ENCODE data around the gene NKD1.

NKD1 gene

GRCh38 chr16:50539053-50539695 lies 9.0 kb upstream of the NKD1 start:
- DNase-seq = no peak

- no peak for DNase-seq
Measured at GRCh38 chr16:50539822-50540710, 8.1 kb upstream of the NKD1 start.

GRCh38 chr16:50540711-50541007 lies 7.5 kb upstream of the NKD1 start:
- no peak for DNase-seq

- no peak for DNase-seq
Measured at GRCh38 chr16:50542703-50543102, 5.5 kb upstream of the NKD1 start.

GRCh38 chr16:50546125-50546524 lies 2.1 kb upstream of the NKD1 start:
- DNase-seq = no peak

- DNase-seq = peak; percentile 26
Measured at GRCh38 chr16:50547340-50548124, 664 bp upstream of the NKD1 start.

- no peak for DNase-seq
Measured at GRCh38 chr16:50548909-50549560, 839 bp downstream of the NKD1 start.

- no peak for DNase-seq
Measured at GRCh38 chr16:50549561-50549915, 1.3 kb downstream of the NKD1 start.

GRCh38 chr16:50550035-50550434 lies 1.8 kb downstream of the NKD1 start:
- DNase-seq = no peak

GRCh38 chr16:50550866-50551641 lies 2.9 kb downstream of the NKD1 start:
- DNase-seq = no peak

GRCh38 chr16:50552476-50553101 lies 4.4 kb downstream of the NKD1 start:
- no peak for DNase-seq

GRCh38 chr16:50553182-50553710 lies 5.0 kb downstream of the NKD1 start:
- DNase-seq = no peak

GRCh38 chr16:50553731-50554360 lies 5.7 kb downstream of the NKD1 start:
- no peak for DNase-seq

- DNase-seq = no peak
Measured at GRCh38 chr16:50555269-50555875, 7.2 kb downstream of the NKD1 start.

- no peak for DNase-seq
Measured at GRCh38 chr16:50555952-50556673, 7.9 kb downstream of the NKD1 start.

GRCh38 chr16:50557046-50557445 lies 8.8 kb downstream of the NKD1 start:
- no peak for DNase-seq

- DNase-seq = no peak
Measured at GRCh38 chr16:50558913-50559312, 10.7 kb downstream of the NKD1 start.

- no peak for DNase-seq
Measured at GRCh38 chr16:50559342-50559741, 11.1 kb downstream of the NKD1 start.

- DNase-seq = no peak
Measured at GRCh38 chr16:50559804-50560514, 11.8 kb downstream of the NKD1 start.

All from NCI-H345 (cell line).